Sigmoid colon (tissue), 7 donors: ENCODE data around the gene COASY. TPM values are rescaled to one million over a fixed set of nuclear protein-coding genes. Genes with fewer than 3 reads are reported as not detected.
A peak's percentile ranks its signal among the peaks of the same experiment; 100 is the strongest.

Experiments
- DNase-seq: peaks from one replicate; pipeline ENCODE4 v3.0.0-alpha.2; 2019
- H3K27ac ChIP-seq, 4 donors: fragments of 200-600 bp; sonication (generic); one replicate each; pipeline ENCODE4 v1.5.1; 2016 to 2019; ENCODE audit warnings: mild to moderate bottlenecking in 1 of 4
- H3K27me3 ChIP-seq, 3 donors: fragments of 200-600 bp; sonication (generic); one replicate each; pipeline ENCODE4 v1.5.1; 2019; ENCODE audit warnings: mild to moderate bottlenecking in 1 of 3
- H3K36me3 ChIP-seq, 4 donors: fragments of 200-600 bp; sonication (generic); one replicate each; pipeline ENCODE4 v1.5.1; 2016 to 2019
- H3K4me1 ChIP-seq, 4 donors: fragments of 200-600 bp; sonication (generic); one replicate each; pipeline ENCODE4 v1.5.1; 2017 to 2019
- H3K4me3 ChIP-seq, 4 donors: fragments of 200-600 bp; sonication (generic); one replicate each; pipeline ENCODE4 v1.5.1; 2017 to 2019; ENCODE audit warnings: mild to moderate bottlenecking in 2 of 4, moderate library complexity in 1 of 4
- H3K9me3 ChIP-seq, 4 donors: fragments of 200-600 bp in 3 of 4; sonication (generic) in 3 of 4; one replicate each; pipeline versions ENCODE4 v1.5.1 to v1.6.1; 2013 to 2019
- CTCF ChIP-seq, 4 experiments: fragments of 450-650 bp in 3 of 4; fragments of 200-600 bp in 1 of 4; IDR thresholded peaks; one replicate each; pipeline ENCODE4 v1.5.1; 2016 to 2019; ENCODE audit warnings: antibody characterized with exemption in 4 of 4, mild to moderate bottlenecking in 3 of 4, moderate library complexity in 2 of 4
- EP300 ChIP-seq, 4 donors: sonication (generic); formaldehyde crosslinking; IDR thresholded peaks; one replicate each; pipeline ENCODE4 v1.6.1; 2017; ENCODE audit warnings: antibody characterized with exemption in 4 of 4
- POLR2A ChIP-seq, 2 donors: fragments of 450-650 bp; IDR thresholded peaks; one replicate each; pipeline ENCODE4 v1.6.1; 2016; ENCODE audit warnings: antibody characterized with exemption in 2 of 2, mild to moderate bottlenecking in 2 of 2, moderate library complexity in 2 of 2
- POLR2AphosphoS5 ChIP-seq, 4 donors: sonication (generic); formaldehyde crosslinking; IDR thresholded peaks; one replicate each; pipeline ENCODE4 v1.6.1; 2017; ENCODE audit warnings: antibody characterized with exemption in 4 of 4
- WGBS, 2 donors: extraction: QIAGEN DNeasy Blood & Tissue Kit; methylation state at CpG; one replicate each; pipeline ENCODE4 v1.1.7; 2013; 5-methylcytosine and 5-hydroxymethylcytosine counted together
- intact Hi-C: fragments of 100-400 bp; cut with DNase I; formaldehyde crosslinking; loops from one replicate; pipeline ENCODE4 v1.15.1; 2023
- polyA plus RNA-seq, 3 donors: library from polyadenylated mRNA; stranded (reverse); fragments of 200-250 nt; gene quantifications; one replicate each; pipeline ENCODE4 v1.2.3, GENCODE V29; 2013
- total RNA-seq, 4 donors: library from RNA; depleted of rRNA; stranded (reverse); fragments of >200 nt; gene quantifications; one replicate each; pipeline ENCODE4 v1.1.0, GENCODE V29; 2016
- donor health status: healthy with polysubstance abuse.
- donor health status: Bipolar disorder and iron deficiency.
- donor health status: healthy.

COASY gene
- total and polyA plus RNA-seq, 7 donors = 14.3 to 98.9 (median 17.5) TPM

GRCh38 chr17:42585353-42585752 lies 23.4 kb downstream of the COASY start:
- H3K27ac ChIP-seq = no peak overlapping the region
- H3K36me3 ChIP-seq = peaks cover 40 to 100% (median 78%) of the 10 kb centered on the region in 4 donors
- H3K9me3 ChIP-seq = no peaks in the 10 kb centered on the region
- DNase-seq = no peak
- H3K4me3 ChIP-seq = no peak overlapping the region
- 18 to 37% methylated on average over 1 of the region's 1 CpG for WGBS, 2 donors
- H3K27me3 ChIP-seq = no peaks in the 10 kb centered on the region
- intact Hi-C loops = no loop called here
- TF ChIP-seq CTCF (IDR thresholded peaks at IDR 0.05) (no peak), EP300 (IDR thresholded peaks at IDR 0.05) (no peak), POLR2AphosphoS5 (IDR thresholded peaks at IDR 0.05) (no peak), POLR2A (IDR thresholded peaks at IDR 0.05) (no peak)
- H3K4me1 ChIP-seq = peaks cover 0 to 12% (median 0%) of the 10 kb centered on the region in 4 donors

DNA sequence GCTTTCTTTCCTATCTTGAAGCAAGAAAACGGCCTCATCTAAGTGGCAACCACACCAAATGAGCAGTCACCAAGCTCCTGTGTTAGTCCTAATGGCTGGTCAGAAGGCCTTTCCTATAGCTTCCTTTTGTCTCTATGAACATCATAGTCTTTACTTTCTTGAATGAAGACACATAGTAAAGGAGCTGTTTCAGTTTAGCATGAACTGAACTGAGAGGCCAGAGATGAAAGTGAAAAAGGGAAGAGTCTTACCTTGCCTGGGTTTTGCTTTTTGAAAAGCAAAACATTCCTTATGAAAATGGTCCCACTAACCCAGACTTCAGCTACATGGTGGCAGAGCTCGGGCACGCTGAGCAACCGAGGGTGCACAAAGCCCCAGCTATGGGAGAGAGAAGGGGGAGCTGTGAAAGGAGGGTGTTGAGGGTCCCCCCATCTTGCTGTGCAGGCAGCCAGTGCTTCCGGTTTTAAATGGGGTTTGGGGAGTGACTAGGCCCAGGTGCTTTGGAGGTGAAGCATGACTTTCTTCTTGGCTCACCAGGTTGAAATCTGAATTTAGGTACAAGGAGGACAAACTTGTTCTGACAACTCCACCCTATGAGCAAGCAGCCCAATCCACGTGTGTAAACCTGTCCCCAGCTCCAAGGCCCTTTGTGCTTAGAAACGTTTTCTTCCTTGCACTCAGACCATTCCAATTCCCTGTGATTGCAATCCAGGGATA lies 24.7 kb downstream of the COASY start:
- intact Hi-C loops = no loop called here
- Histone ChIP-seq H3K9me3 (no peaks in the 10 kb centered on the region), H3K4me3 (no peak overlapping the region), H3K27me3 (no peaks in the 10 kb centered on the region), H3K36me3 (peaks cover 41 to 100% (median 74%) of the 10 kb centered on the region in 4 donors), H3K4me1 (peaks cover 0 to 12% (median 0%) of the 10 kb centered on the region in 4 donors), H3K27ac (peak overlapping the region in 1 of 4 donors; percentile 18)
- DNase-seq = no peak
- TF ChIP-seq POLR2AphosphoS5 (IDR thresholded peaks at IDR 0.05) (no peak), POLR2A (IDR thresholded peaks at IDR 0.05) (no peak)
- WGBS, 2 donors = 80 to 81% methylated on average over 7 of the region's 7 CpGs

- intact Hi-C loops = no loop called here
- Histone ChIP-seq H3K27ac (no peak overlapping the region), H3K4me1 (peaks cover 0 to under 1% (median 0%) of the 10 kb centered on the region in 4 donors), H3K36me3 (peaks cover 16 to 69% (median 37%) of the 10 kb centered on the region in 4 donors), H3K4me3 (no peak overlapping the region), H3K27me3 (no peaks in the 10 kb centered on the region), H3K9me3 (no peaks in the 10 kb centered on the region)
- 94 to 95% methylated on average over 2 of the region's 2 CpGs for WGBS, 2 donors
- TF ChIP-seq EP300 (IDR thresholded peaks at IDR 0.05) (no peak), POLR2A (IDR thresholded peaks at IDR 0.05) (no peak), POLR2AphosphoS5 (IDR thresholded peaks at IDR 0.05) (no peak)
- DNase-seq = no peak
These were observed 28.9 kb downstream of the COASY start for GRCh38 chr17:42590886-42591285.

DNA sequence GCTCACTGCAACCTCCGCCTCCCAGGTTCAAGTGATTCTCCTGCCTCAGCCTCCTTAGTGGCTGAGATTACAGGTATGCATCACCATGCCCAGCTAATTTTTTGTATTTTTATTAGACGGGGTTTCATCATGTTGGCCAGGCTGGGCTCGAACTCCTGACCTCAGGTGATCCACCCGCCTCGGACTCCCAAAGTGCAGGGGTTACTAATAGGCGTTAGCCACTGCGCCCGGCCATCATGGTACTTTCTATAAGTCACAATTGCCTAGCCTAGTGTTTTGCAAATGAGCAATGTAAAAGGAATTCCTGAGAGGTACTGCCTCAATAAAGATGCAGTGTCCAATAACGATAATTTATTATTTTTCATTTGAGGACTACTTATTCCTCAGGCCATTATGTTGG lies 29.5 kb downstream of the COASY start:
- Histone ChIP-seq H3K36me3 (peaks cover 16 to 65% (median 35%) of the 10 kb centered on the region in 4 donors), H3K4me1 (no peaks in the 10 kb centered on the region), H3K27ac (no peak overlapping the region), H3K4me3 (no peak overlapping the region), H3K9me3 (no peaks in the 10 kb centered on the region), H3K27me3 (no peaks in the 10 kb centered on the region)
- peak; percentile 12 for DNase-seq
- 97% methylated on average over 9 of the region's 9 CpGs for WGBS, 2 donors
- TF ChIP-seq POLR2A (IDR thresholded peaks at IDR 0.05) = no peak
- no peak for TF ChIP-seq CTCF (IDR thresholded peaks at IDR 0.05)
- TF ChIP-seq POLR2AphosphoS5 (IDR thresholded peaks at IDR 0.05) = no peak
- TF ChIP-seq EP300 (IDR thresholded peaks at IDR 0.05) = no peak
- intact Hi-C loops = no loop called here

GRCh38 chr17:42596386-42596785 lies 34.4 kb downstream of the COASY start:
- peaks cover 0 to 14% (median 11%) of the 10 kb centered on the region in 4 donors for H3K4me1 ChIP-seq
- DNase-seq = no peak
- intact Hi-C loops = no loop called here
- H3K9me3 ChIP-seq = no peaks in the 10 kb centered on the region
- TF ChIP-seq POLR2A (IDR thresholded peaks at IDR 0.05) (no peak), POLR2AphosphoS5 (IDR thresholded peaks at IDR 0.05) (no peak), EP300 (IDR thresholded peaks at IDR 0.05) (no peak), CTCF (IDR thresholded peaks at IDR 0.05) (no peak)
- no peak overlapping the region for H3K4me3 ChIP-seq
- WGBS, 2 donors = 91 to 94% methylated on average over 3 of the region's 3 CpGs
- no peak overlapping the region for H3K27ac ChIP-seq
- H3K36me3 ChIP-seq = peaks cover 0 to 23% (median 4%) of the 10 kb centered on the region in 4 donors
- H3K27me3 ChIP-seq = no peaks in the 10 kb centered on the region
